Gastrocnemius medialis (tissue), 4 donors: ENCODE measurements around the gene TMEM108.

Experiments
- CTCF ChIP-seq, 5 experiments: fragments of 450-650 bp in 3 of 5; fragments of 200-600 bp in 2 of 5; sonication (generic) in 2 of 5; IDR thresholded peaks in 4 of 5; conservative IDR thresholded peaks in 1 of 5; 1 replicate in 4 of 5; 2 replicates in 1 of 5; pipeline ENCODE4 v1.5.1; 2016 to 2019; ENCODE audit warnings: antibody characterized with exemption in 5 of 5, mild to moderate bottlenecking in 3 of 5, moderate library complexity in 3 of 5
- POLR2A ChIP-seq, 2 donors: fragments of 450-650 bp; IDR thresholded peaks; one replicate each; pipeline ENCODE4 v1.6.1; 2017; ENCODE audit warnings: antibody characterized with exemption in 2 of 2, mild to moderate bottlenecking in 2 of 2, moderate library complexity in 2 of 2

- TF ChIP-seq CTCF (IDR thresholded peaks at IDR 0.05 in 4 of 5, conservative IDR thresholded peaks at IDR 0.05 in 1 of 5) (no peak), POLR2A (IDR thresholded peaks at IDR 0.05) (no peak)
These were observed 258.0 kb downstream of the TMEM108 start for GRCh38 chr3:133295944-133296917.
